GM18526 (cell line): ENCODE data around the gene KRAS.

ENCODE experiments used
- POLR2A ChIP-seq: IDR thresholded peaks from 3 replicates; pipeline ENCODE4 v1.6.1; 2011; ENCODE audit not compliant: insufficient read length; ENCODE audit errors: extremely low read depth

Gene KRAS

GRCh38 chr12:25263594-25263993 lies 12.9 kb upstream of the KRAS start:
- no peak for TF ChIP-seq POLR2A

DNA sequence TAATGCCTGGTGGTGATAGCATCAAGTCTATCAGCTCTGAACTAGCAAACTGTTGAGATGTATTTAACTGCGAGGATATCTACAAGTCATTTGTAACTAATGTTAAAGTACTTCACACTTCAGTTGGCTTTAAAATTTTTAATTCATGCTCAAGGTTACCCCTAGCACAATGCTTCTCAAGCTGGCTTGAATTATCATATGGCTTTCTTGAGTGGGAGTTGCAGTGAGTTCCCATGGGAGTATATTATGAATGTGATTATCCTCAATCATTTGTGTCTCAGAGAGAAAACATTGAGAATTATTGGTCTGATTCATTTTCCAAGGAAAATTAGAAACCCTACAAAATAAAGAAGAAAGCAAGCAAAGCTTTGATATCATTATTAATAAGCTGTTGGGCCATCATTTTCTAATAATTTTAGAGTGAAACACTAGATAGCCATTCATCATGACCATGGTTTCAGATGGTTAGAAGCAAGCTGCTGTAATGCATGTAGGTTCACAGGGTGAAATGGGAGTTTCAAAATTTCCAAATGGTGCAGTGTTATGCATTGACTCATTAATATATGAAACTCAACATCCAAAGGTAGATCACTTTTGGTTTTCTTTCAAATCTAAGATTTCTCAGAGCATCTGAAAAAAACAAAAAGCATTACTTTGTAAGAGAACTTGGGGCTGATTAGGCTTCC lies 11.8 kb upstream of the KRAS start:
- TF ChIP-seq POLR2A, result no peak

DNA sequence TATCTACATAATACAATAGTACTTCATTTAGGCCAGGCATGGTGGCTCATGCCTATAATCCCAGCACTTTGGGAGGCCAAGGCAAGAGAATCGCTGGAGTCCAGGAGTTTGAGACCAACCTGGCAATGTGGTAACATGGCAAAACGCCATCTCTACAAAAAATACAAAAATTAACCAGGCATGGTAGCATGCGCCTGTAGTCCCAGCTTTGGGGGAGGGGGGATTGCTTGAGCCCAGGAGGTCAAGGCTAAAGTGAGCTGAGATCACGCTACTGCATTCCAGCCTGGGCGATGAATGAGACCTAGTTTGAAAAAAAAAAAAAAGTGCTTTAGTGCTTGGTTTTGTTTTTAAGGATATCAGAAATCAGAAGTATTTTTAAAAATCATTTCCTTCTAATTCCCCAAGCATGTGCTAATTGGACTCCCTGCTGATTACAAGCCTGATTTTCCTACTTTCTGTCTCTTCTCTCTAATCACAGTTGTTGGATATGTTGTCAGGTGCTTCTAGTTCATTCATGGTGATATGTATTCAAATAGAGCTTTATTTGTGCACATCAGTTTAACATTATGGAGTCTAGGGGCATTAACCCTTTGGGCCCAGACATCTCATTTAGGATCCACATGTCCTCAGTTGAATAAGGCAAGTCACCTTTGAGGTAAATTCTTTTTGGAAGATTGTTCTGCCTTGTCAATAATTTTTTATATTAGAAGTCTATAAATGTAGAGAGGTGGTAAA lies 7.0 kb upstream of the KRAS start:
- no peak for TF ChIP-seq POLR2A

- no peak for TF ChIP-seq POLR2A
Measured at GRCh38 chr12:25256826-25257225, 6.1 kb upstream of the KRAS start.

DNA sequence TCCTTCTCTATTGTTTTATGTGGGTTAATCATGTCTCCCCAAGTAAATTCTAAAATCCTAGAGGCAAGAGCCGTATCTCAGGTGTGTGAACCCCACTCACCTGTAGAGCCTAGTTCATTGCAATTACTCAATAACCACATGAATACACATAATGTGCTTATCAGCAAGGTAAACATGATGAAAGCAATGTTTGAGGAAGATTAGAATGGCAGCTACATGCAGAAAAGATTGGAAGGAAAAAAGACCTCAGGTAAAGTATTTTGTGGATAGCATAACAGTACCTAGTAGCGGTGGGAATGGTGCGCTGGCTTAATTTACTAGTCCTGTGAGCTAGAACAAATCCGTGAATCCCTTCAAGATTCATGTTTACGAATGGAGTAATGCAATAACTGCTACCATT lies 5.3 kb upstream of the KRAS start:
- no peak for TF ChIP-seq POLR2A

GRCh38 chr12:25254271-25254880 lies 3.6 kb upstream of the KRAS start:
- no peak for TF ChIP-seq POLR2A

GRCh38 chr12:25253371-25254068 lies 2.8 kb upstream of the KRAS start:
- TF ChIP-seq POLR2A, result no peak

- no peak for TF ChIP-seq POLR2A
Measured at GRCh38 chr12:25252946-25253345, 2.2 kb upstream of the KRAS start.

DNA sequence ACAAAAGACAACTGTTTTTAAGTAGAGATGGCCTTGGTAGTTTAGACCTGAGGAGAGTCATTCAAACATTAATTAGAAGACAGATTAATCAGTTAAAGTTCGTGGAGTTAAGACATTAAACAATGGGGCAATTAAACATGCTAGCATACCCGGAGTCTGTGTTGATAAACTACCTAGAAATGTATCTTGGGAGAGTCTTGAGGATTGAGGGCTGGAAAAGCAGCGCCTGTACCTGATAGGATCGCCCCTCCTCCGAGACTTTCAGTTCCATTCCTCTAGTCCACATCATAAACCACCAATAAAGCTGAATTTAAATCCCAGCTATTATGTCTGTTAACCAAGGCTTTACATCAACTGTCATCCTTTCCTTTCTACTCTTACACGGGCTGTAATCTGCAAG lies 1.0 kb upstream of the KRAS start:
- TF ChIP-seq POLR2A, result no peak

DNA sequence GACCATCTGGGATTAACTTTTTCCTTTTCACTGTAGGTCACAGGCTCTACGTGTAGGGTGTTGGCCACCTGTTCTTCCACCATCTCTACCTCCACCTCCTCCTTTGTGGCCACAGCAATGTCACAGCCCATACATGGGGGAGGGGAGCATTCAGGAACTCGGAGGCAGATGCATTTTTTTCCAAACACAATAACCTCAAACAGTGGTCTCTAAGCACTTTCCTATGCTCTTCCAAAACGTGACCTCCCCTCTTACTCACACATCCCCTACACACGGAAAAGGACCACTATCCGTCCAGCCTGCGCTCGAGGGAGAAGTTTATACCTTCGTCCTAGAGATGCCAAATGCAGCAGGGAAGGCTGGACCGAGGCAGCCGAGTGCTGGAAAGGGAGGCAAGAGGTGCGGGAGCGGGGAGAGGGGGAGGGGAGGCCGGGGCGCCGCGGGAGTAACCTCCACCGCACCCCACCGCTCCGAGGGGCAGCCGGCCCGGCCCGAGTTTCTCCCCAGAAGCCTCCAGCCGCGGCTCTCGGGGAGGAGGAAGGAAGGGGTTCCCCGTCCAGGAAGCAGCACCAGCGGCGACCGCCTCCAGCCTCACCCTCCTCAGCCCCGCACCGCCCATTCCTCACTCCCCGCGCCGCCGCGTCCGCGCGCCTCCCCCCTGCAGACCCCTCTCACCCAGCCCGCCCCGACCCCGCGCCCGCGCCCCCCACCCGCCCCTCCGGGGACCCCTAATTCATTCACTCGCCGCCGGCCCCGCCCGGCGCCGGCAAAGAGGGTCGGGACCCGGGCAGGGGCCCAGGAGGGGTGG lies 594 bp downstream of the KRAS start:
- TF ChIP-seq POLR2A, result no peak

DNA sequence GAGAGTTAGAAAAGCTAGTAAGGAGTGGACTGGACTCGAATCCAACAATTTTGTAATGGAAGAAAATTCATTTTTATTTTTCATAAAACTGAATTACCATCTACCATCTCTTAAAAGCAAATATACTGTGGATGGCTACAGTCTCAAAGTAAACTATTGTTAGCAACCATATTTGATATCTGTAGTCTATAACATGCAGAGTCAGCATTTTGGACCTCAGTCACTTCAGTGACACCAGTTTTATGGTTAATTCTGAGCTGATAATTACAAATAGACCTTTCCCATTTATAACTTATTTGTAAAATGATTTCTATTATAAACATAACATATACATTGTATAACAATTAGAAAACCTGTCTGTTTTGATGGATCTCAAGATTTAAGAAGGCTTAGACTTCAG lies 2.0 kb downstream of the KRAS start:
- no peak for TF ChIP-seq POLR2A

GRCh38 chr12:25248137-25248536 lies 2.6 kb downstream of the KRAS start:
- no peak for TF ChIP-seq POLR2A

DNA sequence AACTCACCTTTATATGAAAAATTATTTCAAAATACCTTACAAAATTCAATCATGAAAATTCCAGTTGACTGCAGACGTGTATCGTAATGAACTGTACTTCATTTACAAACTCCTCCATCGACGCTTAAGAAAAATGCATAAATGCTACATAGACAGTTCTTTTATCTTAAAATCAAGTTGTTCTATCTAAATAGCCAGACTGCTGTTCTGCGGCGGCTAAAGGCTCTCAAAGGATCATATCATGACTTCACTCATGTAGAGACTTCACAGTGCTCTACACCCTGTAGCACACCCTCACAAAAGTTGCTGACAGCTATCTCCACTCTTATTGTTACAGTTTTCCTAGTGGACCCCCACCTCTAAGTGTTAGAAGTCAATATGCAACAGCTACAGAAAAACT lies 5.2 kb downstream of the KRAS start:
- no peak for TF ChIP-seq POLR2A

DNA sequence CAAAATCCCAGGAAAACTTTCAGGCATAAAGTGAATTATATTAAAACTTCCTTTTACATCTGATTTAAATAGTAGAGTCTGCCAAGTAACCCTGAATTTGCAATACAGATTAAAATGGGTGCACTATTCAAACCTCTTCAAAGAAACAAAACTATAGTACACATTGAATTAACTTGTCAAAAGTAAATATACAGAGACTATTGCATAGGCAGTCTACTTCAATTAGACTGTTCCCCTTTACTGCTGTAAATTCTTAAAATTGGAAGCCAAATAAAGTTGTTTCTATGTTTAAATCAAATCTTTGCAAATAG lies 7.1 kb downstream of the KRAS start:
- TF ChIP-seq POLR2A, result no peak

- no peak for TF ChIP-seq POLR2A
Measured at GRCh38 chr12:25242981-25243679, 7.6 kb downstream of the KRAS start.
